GM12891 (cell line): ENCODE measurements around the gene CTNS.

Source experiments
- PAX5 ChIP-seq: IDR thresholded peaks from 2 replicates; pipeline ENCODE4 v1.6.1; 2011; ENCODE audit warnings: low read length, moderate library complexity, mild to moderate bottlenecking; ENCODE audit not compliant: insufficient read depth, severe bottlenecking
- POLR2A ChIP-seq: IDR thresholded peaks from 2 replicates; pipeline ENCODE4 v1.6.1; 2011; ENCODE audit warnings: low read depth, low read length, control low read depth
- POLR2AphosphoS5 ChIP-seq: IDR thresholded peaks from 2 replicates; pipeline ENCODE4 v1.6.1; 2011; ENCODE audit warnings: low read depth, low read length, control low read depth
- POU2F2 ChIP-seq: IDR thresholded peaks from 2 replicates; pipeline ENCODE4 v1.6.1; 2011; ENCODE audit warnings: low read depth, mild to moderate bottlenecking, control low read depth, low read length, moderate library complexity
- SPI1 ChIP-seq: IDR thresholded peaks from 2 replicates; pipeline ENCODE4 v1.6.1; 2011; ENCODE audit warnings: low read depth, low read length, control low read depth
- TAF1 ChIP-seq: IDR thresholded peaks from 2 replicates; pipeline ENCODE4 v1.6.1; 2011; ENCODE audit warnings: low read depth, low read length, control low read depth

DNA sequence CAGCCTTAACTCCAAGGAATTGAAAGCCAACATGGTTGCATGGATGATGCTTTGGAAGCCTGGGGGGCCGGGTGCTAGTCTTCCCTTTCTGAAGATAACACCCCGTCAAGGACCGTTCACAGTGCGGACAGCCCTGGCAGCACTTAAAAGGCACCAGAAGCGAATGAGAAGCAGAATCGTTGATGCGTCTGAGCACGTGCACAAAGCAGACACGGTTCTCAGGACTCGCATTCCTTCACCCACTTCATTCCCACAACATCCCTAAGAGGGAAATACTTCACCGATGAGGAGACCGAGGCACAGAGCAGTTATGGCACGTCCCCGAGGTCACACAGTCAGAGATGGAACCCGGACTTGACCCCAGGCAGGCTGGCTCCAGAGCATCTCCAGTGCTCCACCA lies 41.6 kb upstream of the CTNS start:
- TF ChIP-seq POLR2AphosphoS5 (no peak), TAF1 (no peak), POLR2A (no peak), SPI1 (no peak), POU2F2 (no peak), PAX5 (no peak)
